ENCODE data around the gene HOXB4. TPM values are rescaled to one million over a fixed set of nuclear protein-coding genes. Genes with fewer than 3 reads are reported as not detected.

Gene HOXB4
- total RNA-seq, 1 donor from 2014 or later = 6.5 TPM

DNA sequence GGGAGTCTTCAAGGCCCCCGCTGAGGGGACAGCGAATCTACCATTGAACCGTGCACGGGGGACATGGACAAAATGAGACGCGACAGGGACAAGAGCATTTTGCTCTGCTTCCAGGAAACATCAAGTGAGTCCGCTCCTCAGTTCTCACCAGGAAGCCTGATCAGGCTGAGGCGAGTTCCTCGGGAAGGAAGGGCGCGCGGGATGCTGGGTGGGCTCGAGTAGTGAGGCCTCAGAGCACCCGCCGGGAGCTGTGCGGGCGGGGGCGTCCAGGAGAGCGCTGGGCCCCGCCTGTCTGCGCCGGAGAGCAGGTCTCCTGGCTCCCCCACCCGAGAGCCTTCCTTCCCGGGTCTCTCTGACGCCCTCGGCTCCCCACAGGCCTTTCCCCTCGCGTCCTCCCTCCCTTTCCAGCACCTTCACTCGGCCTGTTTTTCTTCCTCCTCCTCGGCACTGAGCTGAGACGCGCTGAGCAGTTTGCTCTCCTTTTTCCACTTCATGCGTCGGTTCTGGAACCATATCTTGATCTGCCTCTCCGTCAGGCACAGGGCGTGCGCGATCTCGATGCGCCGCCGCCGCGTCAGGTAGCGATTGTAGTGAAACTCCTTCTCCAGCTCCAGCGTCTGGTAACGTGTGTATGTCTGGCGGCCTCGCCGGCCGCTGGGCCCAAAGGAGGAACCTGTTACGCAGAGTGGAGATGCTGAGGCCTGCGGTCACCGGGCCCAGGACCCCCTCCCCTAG lies 18.0 kb upstream of the HOXB4 start:
- Mint-ChIP-seq H3K4me1 (ENCODE audit: unreplicated experiment) (peaks cover 55% of the 10 kb centered on the region), H3K36me3 (ENCODE audit: low read depth, unreplicated experiment) (no peaks in the 10 kb centered on the region), H3K27me3 (ENCODE audit: unreplicated experiment) (peaks cover 53% of the 10 kb centered on the region), H3K27ac (ENCODE audit: unreplicated experiment) (no peak overlapping the region), H3K9me3 (ENCODE audit: unreplicated experiment) (no peaks in the 10 kb centered on the region), H3K4me3 (ENCODE audit: unreplicated experiment) (peak overlapping the region; percentile 77)
- TF ChIP-seq, protein P1, sequence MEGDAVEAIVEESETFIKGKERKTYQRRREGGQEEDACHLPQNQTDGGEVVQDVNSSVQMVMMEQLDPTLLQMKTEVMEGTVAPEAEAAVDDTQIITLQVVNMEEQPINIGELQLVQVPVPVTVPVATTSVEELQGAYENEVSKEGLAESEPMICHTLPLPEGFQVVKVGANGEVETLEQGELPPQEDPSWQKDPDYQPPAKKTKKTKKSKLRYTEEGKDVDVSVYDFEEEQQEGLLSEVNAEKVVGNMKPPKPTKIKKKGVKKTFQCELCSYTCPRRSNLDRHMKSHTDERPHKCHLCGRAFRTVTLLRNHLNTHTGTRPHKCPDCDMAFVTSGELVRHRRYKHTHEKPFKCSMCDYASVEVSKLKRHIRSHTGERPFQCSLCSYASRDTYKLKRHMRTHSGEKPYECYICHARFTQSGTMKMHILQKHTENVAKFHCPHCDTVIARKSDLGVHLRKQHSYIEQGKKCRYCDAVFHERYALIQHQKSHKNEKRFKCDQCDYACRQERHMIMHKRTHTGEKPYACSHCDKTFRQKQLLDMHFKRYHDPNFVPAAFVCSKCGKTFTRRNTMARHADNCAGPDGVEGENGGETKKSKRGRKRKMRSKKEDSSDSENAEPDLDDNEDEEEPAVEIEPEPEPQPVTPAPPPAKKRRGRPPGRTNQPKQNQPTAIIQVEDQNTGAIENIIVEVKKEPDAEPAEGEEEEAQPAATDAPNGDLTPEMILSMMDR (IDR thresholded peaks at IDR 0.05; ENCODE audit: unreplicated experiment) = no peak
- no peak for DNase-seq (ENCODE audit: low spot score)

DNA sequence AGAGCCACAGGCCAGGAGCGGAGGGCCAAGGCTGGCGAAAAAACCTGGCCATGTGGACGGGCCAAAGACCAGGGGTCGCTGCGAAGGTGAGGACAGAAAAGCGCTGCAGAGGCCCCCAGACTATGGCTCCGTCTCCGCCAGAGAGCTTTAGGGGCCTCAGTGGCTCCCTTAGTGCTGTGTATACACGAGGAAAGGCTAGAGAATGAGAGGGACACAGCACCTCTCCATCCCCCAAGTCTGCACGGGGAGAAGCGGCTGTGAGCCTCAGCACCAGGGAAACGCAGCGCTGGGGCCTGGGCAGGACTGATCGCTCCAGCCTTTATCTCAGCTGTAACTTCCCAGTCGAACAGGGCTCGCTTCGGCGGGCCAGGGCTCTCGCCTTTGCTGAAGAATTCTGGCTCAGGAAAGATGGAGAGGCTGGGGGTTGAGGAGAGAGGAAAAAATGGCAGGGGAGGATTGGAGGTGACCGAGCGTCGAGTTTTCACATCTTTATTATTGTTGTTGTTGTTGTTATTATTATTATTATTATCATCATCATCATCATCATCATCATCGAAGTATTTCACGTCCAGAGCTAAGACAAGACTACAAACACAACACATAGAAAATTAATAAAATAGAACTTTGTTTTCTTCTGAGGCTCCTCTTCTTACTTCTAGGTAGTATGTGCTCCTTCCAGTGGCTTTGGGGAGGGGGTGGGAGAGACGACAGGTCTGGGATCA lies 17.3 kb upstream of the HOXB4 start:
- peak overlapping the region; percentile 72 for H3K4me3 Mint-ChIP-seq (ENCODE audit: unreplicated experiment)
- peaks cover 55% of the 10 kb centered on the region for H3K4me1 Mint-ChIP-seq (ENCODE audit: unreplicated experiment)
- H3K36me3 Mint-ChIP-seq (ENCODE audit: low read depth, unreplicated experiment) = no peaks in the 10 kb centered on the region
- H3K27ac Mint-ChIP-seq (ENCODE audit: unreplicated experiment) = no peak overlapping the region
- DNase-seq (ENCODE audit: low spot score) = no peak
- TF ChIP-seq, protein P1 (IDR thresholded peaks at IDR 0.05; ENCODE audit: unreplicated experiment) = no peak
- H3K27me3 Mint-ChIP-seq (ENCODE audit: unreplicated experiment) = peaks cover 47% of the 10 kb centered on the region
- no peaks in the 10 kb centered on the region for H3K9me3 Mint-ChIP-seq (ENCODE audit: unreplicated experiment)

DNA sequence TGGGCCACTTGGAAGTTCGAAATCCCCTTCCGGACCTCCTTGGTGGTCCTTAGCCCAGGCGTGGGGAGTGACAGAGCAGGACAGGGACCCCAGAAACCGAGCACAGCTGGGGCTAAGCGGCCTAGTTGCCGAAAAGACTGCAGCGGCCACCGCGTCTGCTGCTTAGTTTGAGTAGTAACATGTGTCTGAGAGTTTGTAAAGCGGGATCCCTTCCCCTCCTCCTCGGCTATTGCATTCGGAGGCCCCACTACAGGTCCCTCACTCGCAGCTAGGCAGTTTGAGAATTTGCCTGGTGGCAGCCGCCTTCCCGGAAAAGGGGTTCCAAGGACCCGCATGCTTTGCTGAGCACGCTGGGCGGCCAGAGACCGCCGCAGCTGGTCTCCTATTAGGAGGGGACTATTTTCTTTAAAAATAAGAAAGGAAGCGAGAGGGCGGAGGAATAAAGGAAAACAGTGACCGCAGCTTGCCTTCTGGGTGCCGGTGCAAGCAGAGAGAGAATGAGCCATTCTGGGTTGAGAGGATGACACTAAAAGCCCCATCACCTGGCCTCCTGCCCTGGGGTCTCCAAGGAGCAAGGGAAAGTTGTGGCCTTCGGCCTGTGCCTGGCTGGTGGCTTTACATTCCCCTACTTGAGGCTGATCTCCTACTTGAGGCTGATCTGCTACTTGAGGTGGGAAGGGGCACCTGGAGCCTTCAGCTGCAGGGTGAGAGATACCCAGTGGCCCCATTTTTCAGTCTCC lies 16.6 kb upstream of the HOXB4 start:
- Mint-ChIP-seq H3K27ac (ENCODE audit: unreplicated experiment) (no peak overlapping the region), H3K4me3 (ENCODE audit: unreplicated experiment) (peak overlapping the region; percentile 51), H3K9me3 (ENCODE audit: unreplicated experiment) (no peaks in the 10 kb centered on the region), H3K4me1 (ENCODE audit: unreplicated experiment) (peaks cover 59% of the 10 kb centered on the region), H3K27me3 (ENCODE audit: unreplicated experiment) (peaks cover 47% of the 10 kb centered on the region), H3K36me3 (ENCODE audit: low read depth, unreplicated experiment) (no peaks in the 10 kb centered on the region)
- DNase-seq (ENCODE audit: low spot score) = no peak
- TF ChIP-seq, protein P1 (IDR thresholded peaks at IDR 0.05; ENCODE audit: unreplicated experiment) = no peak

DNA sequence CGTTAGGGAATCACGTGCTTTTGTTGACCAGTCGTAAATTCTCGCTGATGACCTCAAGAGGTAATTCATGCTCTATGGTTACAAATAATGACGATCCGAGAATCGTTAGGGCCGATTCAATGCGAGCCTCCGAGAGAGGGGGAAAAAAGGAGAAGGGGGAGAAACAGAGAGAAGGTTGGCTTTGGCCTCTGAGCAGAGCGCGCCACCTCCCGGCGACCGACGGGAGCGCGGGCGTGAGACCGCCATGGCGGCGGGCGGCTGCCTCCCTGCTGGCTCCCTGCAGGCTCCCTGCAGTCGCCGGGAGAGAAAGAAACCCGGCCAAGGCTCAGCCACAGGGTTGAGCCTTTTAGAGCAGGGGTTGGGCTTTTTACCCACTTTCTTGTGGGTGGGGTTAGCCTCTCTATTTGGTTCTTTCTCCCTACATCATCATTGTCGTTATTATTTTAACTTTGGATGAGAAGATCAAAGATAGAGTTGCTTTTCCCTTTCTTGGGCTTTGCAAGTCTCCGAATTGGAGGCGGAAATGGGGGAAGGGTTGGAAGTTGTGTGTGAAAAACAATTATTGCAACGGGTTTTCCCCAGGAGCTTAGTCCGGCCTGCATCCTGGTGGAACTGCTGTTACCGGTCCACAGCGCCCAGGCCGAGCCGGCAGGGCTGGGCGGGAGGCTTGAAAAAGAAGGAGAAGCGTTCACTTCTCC lies 15.8 kb upstream of the HOXB4 start:
- H3K4me1 Mint-ChIP-seq (ENCODE audit: unreplicated experiment) = peaks cover 60% of the 10 kb centered on the region
- peaks cover 41% of the 10 kb centered on the region for H3K27me3 Mint-ChIP-seq (ENCODE audit: unreplicated experiment)

More for the DNA sequence above, 15.8 kb upstream of the HOXB4 start:
- TF ChIP-seq, protein P1 (IDR thresholded peaks at IDR 0.05; ENCODE audit: unreplicated experiment) = peak; percentile 89
- Mint-ChIP-seq H3K9me3 (ENCODE audit: unreplicated experiment) (no peaks in the 10 kb centered on the region), H3K27ac (ENCODE audit: unreplicated experiment) (no peak overlapping the region), H3K4me3 (ENCODE audit: unreplicated experiment) (peak overlapping the region; percentile 82), H3K36me3 (ENCODE audit: low read depth, unreplicated experiment) (no peaks in the 10 kb centered on the region)
- peak; percentile 95 for DNase-seq (ENCODE audit: low spot score)

Data from endothelial cell (in vitro differentiated cells).